IMR-90 (cell line): ENCODE results near the gene SLC38A3.

Experiments used
- CEBPB ChIP-seq: IDR thresholded peaks from 2 replicates; pipeline ENCODE4 v1.6.1; 2012; ENCODE audit warnings: low read depth, low read length, improper control_type of control experiment
- FOS ChIP-seq: fragments of 150-350 bp; IDR thresholded peaks from 2 replicates; pipeline ENCODE4 v1.6.1; 2016; ENCODE audit warnings: low read depth, low read length
- MAFK ChIP-seq: IDR thresholded peaks from 2 replicates; pipeline ENCODE4 v1.6.1; 2012; ENCODE audit warnings: low read depth, low read length, improper control_type of control experiment
- POLR2A ChIP-seq: IDR thresholded peaks from 2 replicates; pipeline ENCODE4 v1.6.1; 2012; ENCODE audit warnings: mild to moderate bottlenecking, low read depth, low read length
- RAD21 ChIP-seq: IDR thresholded peaks from 2 replicates; pipeline ENCODE4 v1.6.1; 2012; ENCODE audit warnings: low read length, improper control_type of control experiment
- TF ChIP-seq, protein P1 (sequence below): conservative IDR thresholded peaks from 2 replicates; pipeline ENCODE4 v1.5.1; 2012; ENCODE audit warnings: mild to moderate bottlenecking, low read depth, low read length, improper control_type of control experiment

GRCh38 chr3:50167841-50168209, 37.2 kb upstream of the SLC38A3 start:
- TF ChIP-seq, protein P1, sequence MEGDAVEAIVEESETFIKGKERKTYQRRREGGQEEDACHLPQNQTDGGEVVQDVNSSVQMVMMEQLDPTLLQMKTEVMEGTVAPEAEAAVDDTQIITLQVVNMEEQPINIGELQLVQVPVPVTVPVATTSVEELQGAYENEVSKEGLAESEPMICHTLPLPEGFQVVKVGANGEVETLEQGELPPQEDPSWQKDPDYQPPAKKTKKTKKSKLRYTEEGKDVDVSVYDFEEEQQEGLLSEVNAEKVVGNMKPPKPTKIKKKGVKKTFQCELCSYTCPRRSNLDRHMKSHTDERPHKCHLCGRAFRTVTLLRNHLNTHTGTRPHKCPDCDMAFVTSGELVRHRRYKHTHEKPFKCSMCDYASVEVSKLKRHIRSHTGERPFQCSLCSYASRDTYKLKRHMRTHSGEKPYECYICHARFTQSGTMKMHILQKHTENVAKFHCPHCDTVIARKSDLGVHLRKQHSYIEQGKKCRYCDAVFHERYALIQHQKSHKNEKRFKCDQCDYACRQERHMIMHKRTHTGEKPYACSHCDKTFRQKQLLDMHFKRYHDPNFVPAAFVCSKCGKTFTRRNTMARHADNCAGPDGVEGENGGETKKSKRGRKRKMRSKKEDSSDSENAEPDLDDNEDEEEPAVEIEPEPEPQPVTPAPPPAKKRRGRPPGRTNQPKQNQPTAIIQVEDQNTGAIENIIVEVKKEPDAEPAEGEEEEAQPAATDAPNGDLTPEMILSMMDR: no peak
- no peak for TF ChIP-seq FOS
- no peak for TF ChIP-seq MAFK
- TF ChIP-seq POLR2A: no peak
- TF ChIP-seq RAD21: no peak
- no peak for TF ChIP-seq CEBPB
